DOHH2 (cell line): ENCODE results near the gene GRAPL.
"Not testable (repeated sequence)": the region's sequence is repeated elsewhere in the genome, so short reads cannot be mapped to it uniquely, and the experiment has no call there.

Experiments
- EZH2phosphoT487 ChIP-seq: fragments of 200-600 bp; sonication (generic); IDR thresholded peaks from 2 replicates; pipeline ENCODE4 v1.6.1; 2017; ENCODE audit warnings: borderline replicate concordance, mild to moderate bottlenecking, antibody characterized with exemption, low read length, moderate library complexity, mixed read lengths
- TF ChIP-seq, protein P1 (sequence below): fragments of 200-600 bp; sonication (generic); IDR thresholded peaks from one replicate; pipeline ENCODE4 v1.5.1; 2014; ENCODE audit warnings: antibody characterized with exemption, mild to moderate bottlenecking, low read depth, low read length; ENCODE audit not compliant: poor library complexity, severe bottlenecking

DNA sequence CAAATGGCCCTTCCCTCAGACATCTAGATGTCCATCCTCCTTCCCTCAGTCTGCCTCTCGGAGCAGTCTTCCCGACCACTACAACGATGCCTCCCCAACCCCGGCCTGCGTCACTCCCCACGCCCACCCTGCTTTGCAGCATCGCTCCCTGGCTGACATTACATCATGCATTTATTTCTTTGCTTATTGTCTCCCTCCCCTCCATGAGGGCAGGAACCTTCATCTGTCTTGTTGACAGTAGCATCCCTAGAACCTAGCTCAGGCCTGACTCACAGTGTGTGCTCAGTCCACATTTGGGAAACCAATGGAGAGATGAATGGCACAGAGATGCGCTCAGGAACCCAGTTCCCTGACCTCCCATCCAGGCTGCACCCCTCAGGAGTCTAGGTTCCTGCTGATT is 30.2 kb downstream of the GRAPL start:
- TF ChIP-seq, protein P1, sequence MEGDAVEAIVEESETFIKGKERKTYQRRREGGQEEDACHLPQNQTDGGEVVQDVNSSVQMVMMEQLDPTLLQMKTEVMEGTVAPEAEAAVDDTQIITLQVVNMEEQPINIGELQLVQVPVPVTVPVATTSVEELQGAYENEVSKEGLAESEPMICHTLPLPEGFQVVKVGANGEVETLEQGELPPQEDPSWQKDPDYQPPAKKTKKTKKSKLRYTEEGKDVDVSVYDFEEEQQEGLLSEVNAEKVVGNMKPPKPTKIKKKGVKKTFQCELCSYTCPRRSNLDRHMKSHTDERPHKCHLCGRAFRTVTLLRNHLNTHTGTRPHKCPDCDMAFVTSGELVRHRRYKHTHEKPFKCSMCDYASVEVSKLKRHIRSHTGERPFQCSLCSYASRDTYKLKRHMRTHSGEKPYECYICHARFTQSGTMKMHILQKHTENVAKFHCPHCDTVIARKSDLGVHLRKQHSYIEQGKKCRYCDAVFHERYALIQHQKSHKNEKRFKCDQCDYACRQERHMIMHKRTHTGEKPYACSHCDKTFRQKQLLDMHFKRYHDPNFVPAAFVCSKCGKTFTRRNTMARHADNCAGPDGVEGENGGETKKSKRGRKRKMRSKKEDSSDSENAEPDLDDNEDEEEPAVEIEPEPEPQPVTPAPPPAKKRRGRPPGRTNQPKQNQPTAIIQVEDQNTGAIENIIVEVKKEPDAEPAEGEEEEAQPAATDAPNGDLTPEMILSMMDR = not testable (repeated sequence)
- not testable (repeated sequence) for TF ChIP-seq EZH2phosphoT487
